ENCODE measurements around the gene HOXA11. TPM values are rescaled to one million over a fixed set of nuclear protein-coding genes. Genes with fewer than 3 reads are reported as not detected.

HOXA11 gene
- total and polyA plus RNA-seq, 4 donors, result not detected

DNA sequence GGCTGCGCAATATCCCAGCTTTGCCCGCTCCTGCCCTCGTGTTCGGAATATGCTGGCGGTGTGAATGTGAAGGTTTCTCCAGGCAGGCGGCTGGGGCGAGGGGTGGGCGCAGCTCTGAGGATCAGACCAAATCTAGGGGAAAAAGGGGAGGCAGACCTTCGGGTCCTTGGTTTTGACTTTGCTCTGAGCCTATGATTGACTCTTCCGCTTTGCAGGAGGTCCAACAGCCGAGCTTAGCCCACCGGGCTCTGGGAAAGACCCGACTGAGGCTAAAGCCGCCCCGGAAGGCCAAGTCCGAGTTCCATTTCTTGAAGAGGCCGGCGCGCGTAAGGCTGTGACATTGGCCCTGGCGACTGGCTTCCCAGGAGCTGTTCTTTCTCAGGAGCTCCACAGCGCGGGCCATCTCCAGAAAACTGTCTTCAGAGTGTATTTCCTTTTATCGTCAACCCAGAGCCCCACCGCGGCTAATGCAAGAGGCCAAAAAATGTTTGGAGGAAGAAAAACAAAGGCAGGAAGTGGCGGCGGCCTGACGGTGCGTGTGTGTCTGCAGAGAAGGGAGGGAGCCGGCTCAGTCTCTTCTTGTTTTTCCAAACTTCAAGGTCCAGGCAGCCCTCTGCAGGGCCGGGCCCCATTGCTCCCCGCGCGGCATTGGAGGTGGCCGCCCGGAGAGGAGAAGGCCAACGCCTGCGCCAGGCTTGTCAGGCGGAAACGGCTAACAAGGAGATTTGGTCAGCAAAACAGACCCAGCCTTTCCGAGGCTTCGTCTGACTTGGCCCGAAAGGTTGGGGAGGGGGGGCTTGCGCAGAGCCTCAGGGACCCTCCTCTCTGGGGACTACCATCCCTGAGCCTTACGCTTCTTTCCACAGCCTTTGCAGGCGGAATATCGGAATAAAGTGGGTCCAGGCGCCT is 3.6 kb upstream of the HOXA11 start:
- 6% methylated on average over 49 of the region's 49 CpGs for WGBS
- TF ChIP-seq HNF4A (conservative IDR thresholded peaks at IDR 0.05) (no peak), EGR1 (IDR thresholded peaks at IDR 0.05; ENCODE audit: low read depth in 2 of 2) (no peak), YY1 (IDR thresholded peaks at IDR 0.05) (no peak), MAX (IDR thresholded peaks at IDR 0.05) (no peak), RXRA (IDR thresholded peaks at IDR 0.05) (no peak), GABPA (IDR thresholded peaks at IDR 0.05 in 1 of 2, conservative IDR thresholded peaks at IDR 0.05 in 1 of 2) (no peak), ZBTB33 (IDR thresholded peaks at IDR 0.05) (no peak), NR2F2 (IDR thresholded peaks at IDR 0.05) (no peak), CTCF (IDR thresholded peaks at IDR 0.05; ENCODE audit: low read depth, low read length, missing input control) (no peak), FOXA1 (IDR thresholded peaks at IDR 0.05) (no peak), TAF1 (conservative IDR thresholded peaks at IDR 0.05) (no peak), JUND (IDR thresholded peaks at IDR 0.05) (no peak)
- TF ChIP-seq, protein P1, sequence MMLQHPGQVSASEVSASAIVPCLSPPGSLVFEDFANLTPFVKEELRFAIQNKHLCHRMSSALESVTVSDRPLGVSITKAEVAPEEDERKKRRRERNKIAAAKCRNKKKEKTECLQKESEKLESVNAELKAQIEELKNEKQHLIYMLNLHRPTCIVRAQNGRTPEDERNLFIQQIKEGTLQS (IDR thresholded peaks at IDR 0.05), result no peak
- Histone ChIP-seq H3K9me3 (ENCODE audit: control insufficient read depth in 4 of 4, low read length in 3 of 4) (peaks cover 0 to 10% (median 0%) of the 10 kb centered on the region in 4 donors), H3K4me1 (ENCODE audit: control insufficient read depth in 4 of 4, insufficient read depth in 4 of 4, low read length in 3 of 4) (peaks cover 14 to 34% (median 26%) of the 10 kb centered on the region in 4 donors), H3K27ac (ENCODE audit: low read depth in 1 of 2, low read length in 2 of 2) (no peak overlapping the region), H3K27me3 (ENCODE audit: control insufficient read depth in 4 of 4, insufficient read depth in 4 of 4, low read length in 3 of 4) (peaks cover 3 to 48% (median 34%) of the 10 kb centered on the region in 4 donors), H3K36me3 (ENCODE audit: control insufficient read depth in 4 of 4, insufficient read depth in 3 of 4, low read depth in 1 of 4, low read length in 3 of 4) (no peaks in the 10 kb centered on the region), H3K4me3 (ENCODE audit: low read depth in 1 of 3, low read length in 3 of 3) (peak overlapping the region in 1 of 3 donors; percentile 12), H3K9ac (ENCODE audit: low read depth in 1 of 2, low read length in 2 of 2) (no peak overlapping the region)
- DNase-seq (ENCODE audit: low spot score), result no peak

DNA sequence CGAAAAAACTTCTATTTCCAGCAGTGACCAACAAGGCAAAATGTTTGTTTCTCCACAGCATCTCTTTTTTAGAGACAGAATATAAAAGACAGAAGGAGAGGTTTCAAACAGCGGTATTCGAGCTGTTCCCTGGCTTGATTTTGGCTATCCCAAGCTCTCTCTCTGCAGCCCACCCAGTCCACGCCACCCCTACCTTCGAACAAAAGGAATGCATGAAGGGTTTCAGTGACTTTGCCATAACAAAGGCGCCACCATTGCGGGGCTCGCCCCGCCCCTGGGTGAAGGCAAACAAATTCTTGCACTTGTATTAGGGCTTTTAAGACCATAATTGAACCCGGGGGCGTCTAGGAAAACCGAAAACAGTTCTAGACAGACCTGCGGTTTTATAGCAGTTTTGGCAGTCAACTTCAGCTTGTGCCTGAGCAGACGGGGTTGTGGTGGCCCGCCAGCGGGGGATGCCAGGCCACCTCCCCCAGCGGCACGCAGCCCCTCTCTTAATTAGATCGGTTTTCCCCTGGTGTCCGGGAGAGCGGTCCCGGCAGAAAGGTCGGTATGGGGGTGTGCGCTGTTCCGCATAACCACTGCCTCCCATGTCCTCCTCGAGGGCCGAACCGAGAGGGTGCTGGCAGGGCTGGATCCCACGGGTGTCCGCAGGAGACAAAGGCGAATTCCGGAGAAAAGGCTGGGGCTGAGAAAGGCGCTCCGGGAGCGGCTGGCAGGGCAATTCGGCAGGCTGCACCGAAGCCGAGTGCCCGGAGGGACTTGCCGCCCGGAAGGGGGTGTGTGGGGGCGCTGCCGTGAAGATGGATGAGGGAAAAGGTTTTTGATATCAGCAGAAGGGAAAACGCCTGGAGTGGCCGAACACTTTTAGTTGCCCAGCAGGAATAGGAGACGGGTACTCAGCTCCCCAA is 2.7 kb upstream of the HOXA11 start:
- H3K9ac ChIP-seq (ENCODE audit: low read depth in 1 of 2, low read length in 2 of 2), result no peak overlapping the region
- H3K36me3 ChIP-seq (ENCODE audit: control insufficient read depth in 4 of 4, insufficient read depth in 3 of 4, low read depth in 1 of 4, low read length in 3 of 4), result no peaks in the 10 kb centered on the region
- H3K27ac ChIP-seq (ENCODE audit: low read depth in 1 of 2, low read length in 2 of 2), result no peak overlapping the region
- no peak overlapping the region for H3K4me3 ChIP-seq (ENCODE audit: low read depth in 1 of 3, low read length in 3 of 3)
- peaks cover 9 to 44% (median 39%) of the 10 kb centered on the region in 4 donors for H3K27me3 ChIP-seq (ENCODE audit: control insufficient read depth in 4 of 4, insufficient read depth in 4 of 4, low read length in 3 of 4)
- H3K4me1 ChIP-seq (ENCODE audit: control insufficient read depth in 4 of 4, insufficient read depth in 4 of 4, low read length in 3 of 4), result peaks cover 13 to 37% (median 24%) of the 10 kb centered on the region in 4 donors
- no peak for TF ChIP-seq HNF4A (conservative IDR thresholded peaks at IDR 0.05)
- DNase-seq (ENCODE audit: low spot score), result no peak
- peaks cover 0 to 10% (median 0%) of the 10 kb centered on the region in 4 donors for H3K9me3 ChIP-seq (ENCODE audit: control insufficient read depth in 4 of 4, low read length in 3 of 4)
- WGBS, result 5% methylated on average over 46 of the region's 46 CpGs
